GM12875 (cell line): ENCODE measurements around the gene DAAM2.

Experiments used
- H3K4me3 ChIP-seq: one replicate; pipeline ENCODE4 v1.5.1; 2011; ENCODE audit warnings: low read depth, low read length, control low read depth
- CTCF ChIP-seq: IDR thresholded peaks from 2 replicates; pipeline ENCODE4 v1.5.1; 2011; ENCODE audit warnings: low read depth, mild to moderate bottlenecking, control low read depth, inconsistent platforms, low read length, moderate library complexity, borderline replicate concordance; ENCODE audit not compliant: insufficient read depth

DAAM2 gene

GRCh38 chr6:39889229-39889628 is 97.1 kb downstream of the DAAM2 start:
- no peak for TF ChIP-seq CTCF
- H3K4me3 ChIP-seq, result no peak overlapping the region

- no peak for TF ChIP-seq CTCF
- H3K4me3 ChIP-seq, result no peak overlapping the region
Observed at GRCh38 chr6:39891353-39891752, 99.2 kb downstream of the DAAM2 start.

- no peak for TF ChIP-seq CTCF
- H3K4me3 ChIP-seq, result no peak overlapping the region
Observed at GRCh38 chr6:39891976-39892375, 99.8 kb downstream of the DAAM2 start.

GRCh38 chr6:39892490-39893129 is 100.4 kb downstream of the DAAM2 start:
- no peak overlapping the region for H3K4me3 ChIP-seq
- TF ChIP-seq CTCF, result peak; percentile 57

GRCh38 chr6:39893286-39893685 is 101.1 kb downstream of the DAAM2 start:
- H3K4me3 ChIP-seq, result no peak overlapping the region
- no peak for TF ChIP-seq CTCF

GRCh38 chr6:39896701-39897100 is 104.5 kb downstream of the DAAM2 start:
- no peak for TF ChIP-seq CTCF

GRCh38 chr6:39897698-39898097 is 105.5 kb downstream of the DAAM2 start:
- no peak overlapping the region for H3K4me3 ChIP-seq
- no peak for TF ChIP-seq CTCF

More at GRCh38 chr6:39896701-39897100, 104.5 kb downstream of the DAAM2 start:
- no peak overlapping the region for H3K4me3 ChIP-seq
